DMS53 treated with DMSO at 0.1 percent for 48 hours (cell line): ENCODE data around the gene AGRN.
A peak's percentile ranks its signal among the peaks of the same experiment; 100 is the strongest.
"Not testable (repeated sequence)": the region's sequence is repeated elsewhere in the genome, so short reads cannot be mapped to it uniquely, and the experiment has no call there.

Experiments
- DNase-seq: peaks from one replicate; lab custom pipeline; 2025; ENCODE audit not compliant: unreplicated experiment; lab: John Stamatoyannopoulos, UW

The AGRN gene

DNA sequence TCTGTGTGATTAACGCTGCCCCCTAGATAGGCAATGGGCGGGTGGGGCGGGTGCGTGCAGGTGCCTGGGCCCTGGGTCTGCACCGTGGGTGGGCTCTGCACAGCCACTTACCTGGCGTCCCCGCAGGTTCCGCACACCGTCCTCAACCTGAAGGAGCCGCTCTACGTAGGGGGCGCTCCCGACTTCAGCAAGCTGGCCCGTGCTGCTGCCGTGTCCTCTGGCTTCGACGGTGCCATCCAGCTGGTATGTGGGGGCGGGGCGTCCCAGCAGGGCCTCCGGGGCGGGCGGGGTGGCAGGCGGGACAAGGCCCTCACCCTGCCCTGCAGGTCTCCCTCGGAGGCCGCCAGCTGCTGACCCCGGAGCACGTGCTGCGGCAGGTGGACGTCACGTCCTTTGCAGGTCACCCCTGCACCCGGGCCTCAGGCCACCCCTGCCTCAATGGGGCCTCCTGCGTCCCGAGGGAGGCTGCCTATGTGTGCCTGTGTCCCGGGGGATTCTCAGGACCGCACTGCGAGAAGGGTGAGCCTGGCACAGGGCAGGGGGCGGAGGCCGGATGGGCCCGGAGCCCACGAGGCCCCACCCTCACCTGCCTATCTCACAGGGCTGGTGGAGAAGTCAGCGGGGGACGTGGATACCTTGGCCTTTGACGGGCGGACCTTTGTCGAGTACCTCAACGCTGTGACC lies 31.3 kb downstream of the AGRN start:
- DNase-seq = no peak

DNA sequence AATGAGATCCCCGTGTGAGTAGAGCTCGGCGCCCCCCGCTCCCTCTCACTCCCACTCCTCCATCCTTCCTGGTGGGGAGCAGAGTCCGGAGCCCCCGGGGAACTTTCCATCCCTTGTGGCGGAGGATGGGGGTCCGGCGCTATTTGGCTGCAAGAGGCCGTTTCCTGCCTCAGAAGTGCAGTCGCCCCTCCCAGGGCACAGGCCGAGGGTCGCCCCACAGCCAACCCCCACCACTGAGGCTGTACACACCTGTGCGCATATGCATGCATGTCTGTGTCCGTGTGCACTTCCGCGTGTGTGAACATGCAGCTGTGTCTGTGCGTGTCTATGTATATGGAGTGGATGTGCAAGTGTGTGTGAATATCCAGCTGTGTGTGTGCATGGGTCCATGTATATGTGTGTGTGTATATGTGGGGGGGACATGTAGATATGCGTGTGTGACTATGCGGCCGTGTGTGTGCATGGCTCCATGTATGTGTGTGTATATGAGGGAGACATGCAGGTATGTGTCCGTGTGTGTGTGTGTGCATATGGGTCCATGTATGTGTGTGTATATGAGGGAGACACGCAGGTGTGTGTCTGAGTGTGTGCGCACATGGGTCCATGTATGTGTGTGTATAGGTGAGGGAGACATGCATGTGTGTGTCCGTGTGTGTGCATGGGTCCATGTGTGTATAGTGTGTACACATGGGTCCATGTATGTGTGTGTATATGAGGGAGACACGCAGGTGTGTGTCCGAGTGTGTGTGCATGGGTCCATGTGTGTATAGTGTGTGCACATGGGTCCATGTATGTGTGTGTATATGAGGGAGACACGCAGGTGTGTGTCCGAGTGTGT lies 32.3 kb downstream of the AGRN start:
- DNase-seq = no peak

DNA sequence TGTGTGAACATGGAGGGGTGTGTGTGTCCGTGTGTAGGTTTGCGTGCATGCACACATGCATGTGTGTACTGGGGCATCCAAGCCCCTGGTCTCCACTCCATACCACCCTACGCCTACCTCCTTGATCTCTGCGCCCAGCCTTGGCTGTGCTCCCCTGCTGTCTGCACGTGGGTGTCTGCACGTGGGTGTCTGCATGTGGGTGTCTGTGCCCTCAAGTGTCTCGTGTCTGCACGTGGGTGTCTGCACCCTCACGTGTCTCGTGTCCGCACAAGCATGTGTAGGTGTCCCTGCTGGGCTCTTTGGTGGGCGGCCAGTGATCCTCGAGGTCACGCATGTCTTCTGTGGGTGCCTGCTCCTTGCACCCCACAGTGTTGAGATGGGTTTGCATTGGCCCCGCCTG lies 33.1 kb downstream of the AGRN start:
- DNase-seq = no peak

DNA sequence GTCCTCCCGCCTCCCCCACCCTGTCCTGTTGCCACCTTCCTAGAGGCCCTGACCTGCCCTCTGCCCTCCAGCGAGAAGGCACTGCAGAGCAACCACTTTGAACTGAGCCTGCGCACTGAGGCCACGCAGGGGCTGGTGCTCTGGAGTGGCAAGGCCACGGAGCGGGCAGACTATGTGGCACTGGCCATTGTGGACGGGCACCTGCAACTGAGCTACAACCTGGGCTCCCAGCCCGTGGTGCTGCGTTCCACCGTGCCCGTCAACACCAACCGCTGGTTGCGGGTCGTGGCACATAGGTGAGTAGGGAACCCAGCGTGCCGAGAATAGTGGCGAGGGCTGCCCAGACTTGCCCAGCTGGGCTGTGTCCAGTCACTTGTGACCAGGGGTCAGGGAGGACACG lies 33.8 kb downstream of the AGRN start:
- no peak for DNase-seq

DNA sequence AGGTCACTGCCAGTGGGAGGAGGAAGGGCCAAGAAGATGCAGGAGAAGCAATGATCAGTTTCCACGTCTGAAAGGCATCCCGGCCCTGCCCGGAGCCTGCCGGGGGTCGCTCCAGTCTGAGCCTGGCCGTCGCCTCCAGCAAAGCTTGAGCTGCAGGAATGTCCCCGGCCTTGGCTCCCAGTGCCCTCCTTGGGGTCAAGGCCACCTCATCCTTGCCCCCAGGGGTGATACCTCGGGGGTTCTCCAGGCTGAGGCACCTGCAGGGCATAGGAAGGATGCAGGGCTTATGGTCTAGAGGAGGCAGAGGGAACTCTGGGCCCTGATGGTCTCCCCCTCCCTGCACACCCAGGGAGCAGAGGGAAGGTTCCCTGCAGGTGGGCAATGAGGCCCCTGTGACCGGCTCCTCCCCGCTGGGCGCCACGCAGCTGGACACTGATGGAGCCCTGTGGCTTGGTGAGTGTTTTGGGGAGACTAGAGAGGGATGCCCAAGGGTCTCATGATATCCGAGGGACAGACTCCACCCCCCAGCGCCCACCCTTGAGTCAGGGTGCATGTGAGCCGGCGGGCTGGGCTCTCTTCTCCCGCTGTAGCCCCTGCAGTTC lies 34.3 kb downstream of the AGRN start:
- DNase-seq = no peak

- DNase-seq = no peak
Observed at GRCh38 chr1:1054971-1055370, 35.1 kb downstream of the AGRN start.

DNA sequence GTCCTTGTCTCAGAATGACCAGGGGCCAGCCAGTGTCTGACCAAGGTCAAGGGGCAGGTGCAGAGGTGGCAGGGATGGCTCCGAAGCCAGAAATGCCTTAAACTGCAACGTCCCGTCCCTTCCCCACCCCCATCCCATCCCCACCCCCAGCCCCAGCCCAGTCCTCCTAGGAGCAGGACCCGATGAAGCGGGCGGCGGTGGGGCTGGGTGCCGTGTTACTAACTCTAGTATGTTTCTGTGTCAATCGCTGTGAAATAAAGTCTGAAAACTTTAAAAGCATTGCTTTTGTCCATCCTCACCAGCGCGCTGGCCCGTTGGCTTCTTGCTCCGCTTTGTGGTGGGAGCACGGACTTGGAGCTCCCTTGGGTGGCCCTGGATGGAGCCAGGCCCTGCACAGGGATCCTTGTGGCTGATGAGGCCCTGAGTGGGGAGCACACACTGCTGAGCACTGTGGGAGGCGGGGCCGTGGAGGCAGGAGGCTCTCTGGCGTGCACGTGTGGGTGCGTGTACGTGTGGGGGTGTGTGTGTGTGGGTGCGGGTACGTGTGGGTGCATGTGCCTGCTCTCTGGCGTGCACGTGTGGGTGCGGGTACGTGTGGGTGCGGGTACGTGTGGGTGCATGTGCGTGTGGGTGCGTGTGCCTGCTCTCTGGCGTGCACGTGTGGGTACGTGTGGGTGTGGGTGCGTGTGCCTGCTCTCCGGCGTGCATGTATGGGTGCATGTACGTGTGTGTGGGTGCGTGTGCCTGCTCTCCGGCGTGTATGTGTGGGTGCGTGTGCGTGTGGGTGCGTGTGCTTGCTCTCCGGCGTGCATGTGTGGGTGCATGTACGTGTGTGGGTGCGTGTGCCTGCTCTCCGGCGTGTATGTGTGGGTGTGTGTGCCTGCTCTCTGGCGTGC lies 36.2 kb downstream of the AGRN start:
- DNase-seq = no peak

DNA sequence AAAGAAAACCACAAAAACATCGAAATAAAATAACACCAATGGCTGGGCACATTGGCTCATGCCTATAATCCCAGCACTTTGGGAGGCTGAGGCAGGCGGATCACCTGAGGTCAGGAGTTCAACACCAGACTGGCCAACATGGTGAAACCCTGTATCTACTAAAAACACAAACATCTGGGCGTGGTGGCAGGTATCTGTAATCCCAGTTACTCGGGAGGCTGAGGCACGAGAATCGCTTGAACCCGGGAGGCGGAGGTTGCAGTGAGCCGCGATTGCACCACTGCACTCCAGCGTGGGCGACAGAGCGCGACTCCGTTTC lies 37.8 kb downstream of the AGRN start:
- not testable (repeated sequence) for DNase-seq

- DNase-seq = peak; percentile 19
Observed at GRCh38 chr1:1058088-1058905, 38.4 kb downstream of the AGRN start.

DNA sequence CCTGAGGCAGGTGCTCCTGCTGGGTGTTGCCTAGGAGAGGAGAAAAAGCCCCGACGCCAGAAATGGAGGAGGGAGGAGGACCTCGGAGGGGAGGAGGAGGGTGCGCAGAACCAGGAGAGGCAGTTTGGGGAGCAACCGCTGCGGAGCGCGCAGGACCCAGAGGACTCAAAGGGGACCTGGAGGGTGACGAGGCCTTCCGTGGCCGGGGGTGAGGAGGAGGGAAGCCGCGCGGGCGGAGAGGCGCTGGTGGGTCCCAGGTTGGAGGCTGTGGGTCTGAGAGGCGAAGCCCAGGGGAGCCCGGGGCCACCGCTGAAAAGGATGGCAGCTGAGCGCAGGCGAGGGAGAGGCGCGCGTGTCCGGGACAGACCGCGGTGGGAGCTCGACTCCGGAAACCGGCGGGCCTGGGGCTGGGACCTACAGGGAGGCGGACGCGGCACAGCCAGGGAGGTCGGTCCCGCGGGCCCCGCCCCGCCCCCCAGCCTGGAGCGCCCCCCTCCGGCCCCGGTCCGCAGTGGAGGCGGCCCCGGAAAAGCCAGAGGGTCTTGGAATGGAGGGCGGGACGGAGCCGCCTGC lies 39.1 kb downstream of the AGRN start:
- peak; percentile 16 for DNase-seq

DNA sequence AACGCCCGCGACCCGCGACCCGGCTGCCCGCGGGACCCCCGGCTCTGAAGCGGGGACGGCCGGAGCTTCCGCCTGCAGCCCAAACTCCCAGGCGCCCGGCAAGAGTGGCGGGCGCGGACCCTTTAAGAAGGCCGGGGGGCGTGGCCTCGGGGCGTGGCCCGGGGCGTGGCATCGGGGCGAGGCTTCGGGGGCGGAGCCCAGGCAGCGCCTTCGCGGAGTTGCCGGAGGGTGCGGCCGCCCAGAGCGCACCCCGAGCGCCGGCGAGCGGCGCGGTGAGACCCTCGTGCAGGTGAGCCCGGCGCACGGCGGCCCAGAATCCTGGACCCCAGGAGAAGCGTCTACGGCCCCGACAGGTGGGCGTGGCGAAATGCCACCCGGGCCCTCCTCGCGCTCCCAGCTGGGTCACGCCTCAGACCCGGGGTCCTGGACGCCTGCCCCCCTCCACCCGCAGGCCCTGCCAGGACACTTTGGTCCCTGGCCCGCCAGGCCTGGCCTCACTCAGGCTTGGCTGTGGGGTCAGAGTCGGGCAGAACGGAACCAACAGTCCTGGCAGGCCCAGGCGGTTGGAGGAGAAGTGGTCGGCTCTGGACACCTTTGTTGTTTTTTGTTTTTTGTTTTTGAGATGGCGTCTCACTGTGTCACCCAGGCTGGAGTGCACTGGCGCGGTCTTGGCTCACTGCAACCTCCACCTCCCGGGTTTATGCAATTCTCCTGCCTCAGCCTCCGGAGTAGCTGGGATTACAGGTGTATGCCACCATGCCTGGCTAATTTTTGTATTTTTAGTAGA lies 39.8 kb downstream of the AGRN start:
- peak; percentile 24 for DNase-seq

- no peak for DNase-seq
Observed at GRCh38 chr1:1060281-1061000, 40.5 kb downstream of the AGRN start.

- DNase-seq = no peak
Observed at GRCh38 chr1:1061682-1062345, 41.9 kb downstream of the AGRN start.

DNA sequence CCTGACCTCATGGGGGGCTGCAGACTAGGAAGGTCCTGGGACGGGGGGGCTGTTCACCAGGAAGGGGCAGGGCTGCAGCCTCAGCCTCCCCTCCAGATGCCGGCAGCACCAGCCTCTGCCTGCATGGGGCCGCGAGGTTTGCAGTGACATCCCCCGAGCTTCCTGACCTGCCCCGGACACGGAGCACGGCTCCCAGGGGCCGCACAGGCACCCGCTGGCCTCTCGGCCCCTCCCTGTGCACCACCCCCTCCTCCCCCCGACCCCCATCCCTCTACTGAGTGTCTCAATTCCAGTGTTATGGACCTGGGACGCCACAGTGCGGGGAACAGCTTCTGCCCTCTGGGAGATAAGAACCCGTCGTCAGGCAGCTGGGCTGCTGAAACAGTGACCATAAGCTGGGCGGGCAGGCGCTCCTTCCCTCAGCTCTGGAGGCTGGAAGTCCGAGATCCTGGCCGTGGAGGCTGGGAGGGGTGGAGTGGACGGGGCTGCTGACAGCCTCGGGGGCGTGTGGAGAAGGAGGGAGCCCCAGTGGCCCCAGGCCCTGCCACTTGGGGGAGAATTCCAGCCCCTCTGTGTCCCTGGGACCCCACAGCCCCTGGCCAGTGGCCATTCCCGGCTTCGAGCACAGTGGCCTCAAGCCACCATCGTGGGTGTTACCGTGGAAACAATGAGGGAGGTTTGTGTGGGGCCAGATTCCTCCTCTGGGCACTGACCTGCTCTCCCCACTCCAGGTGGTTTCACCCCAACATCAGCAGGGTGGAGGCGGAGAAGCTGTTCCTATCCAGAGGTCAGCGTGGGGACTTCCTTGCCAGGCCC lies 42.6 kb downstream of the AGRN start:
- DNase-seq = no peak

GRCh38 chr1:1063261-1063944 lies 43.5 kb downstream of the AGRN start:
- DNase-seq = no peak

DNA sequence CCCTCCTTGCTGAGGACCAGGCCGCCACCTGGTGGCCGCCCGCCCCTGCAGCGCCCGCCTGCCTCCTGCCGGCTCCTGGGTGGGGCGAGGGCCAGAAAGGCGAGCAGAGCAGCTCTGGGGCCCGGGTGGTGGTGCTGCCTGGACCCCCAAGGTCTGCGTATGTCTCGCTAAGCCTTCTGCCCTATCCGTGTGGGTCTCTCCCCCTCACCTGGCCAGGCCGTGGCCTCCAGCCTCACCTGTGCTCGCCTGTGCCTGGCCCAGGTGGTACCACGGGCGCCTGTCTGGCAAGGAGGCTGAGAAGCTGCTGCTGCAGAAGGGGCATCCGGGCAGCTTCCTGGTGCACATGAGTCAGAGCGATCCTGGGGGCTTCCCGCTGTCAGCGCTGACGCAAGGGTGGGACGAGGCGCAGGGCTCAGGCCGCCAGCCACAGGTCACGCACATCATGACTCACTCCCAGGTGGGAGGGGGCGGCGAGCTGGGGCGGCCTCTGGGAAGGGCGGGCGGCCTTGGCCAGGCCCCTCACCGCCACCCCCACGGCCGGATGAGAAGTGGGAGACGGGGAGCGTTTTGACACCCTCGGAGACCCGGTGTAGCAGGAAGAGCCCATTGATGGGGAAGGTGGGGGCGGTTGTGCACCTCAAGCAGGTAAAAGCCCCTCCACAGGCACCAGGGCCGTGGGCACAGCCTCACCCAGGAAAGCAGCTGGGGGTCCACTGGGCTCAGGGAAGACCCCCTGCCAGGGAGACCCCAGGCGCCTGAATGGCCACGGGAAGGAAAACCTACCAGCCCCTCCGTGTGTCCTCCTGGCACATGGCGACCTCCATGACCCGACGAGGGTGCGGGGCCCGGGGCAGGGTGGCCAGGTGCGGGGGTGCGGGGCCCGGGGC lies 44.3 kb downstream of the AGRN start:
- peak; percentile 66 for DNase-seq
